Right kidney (tissue), 1 donor: ENCODE data around the gene SAMMSON.

Experiments
- DNase-seq: peaks from one replicate; pipeline ENCODE4 v3.0.0-alpha.2; 2016

SAMMSON gene

GRCh38 chr3:70090322-70090913 is 90.9 kb downstream of the SAMMSON start:
- DNase-seq = no peak

DNA sequence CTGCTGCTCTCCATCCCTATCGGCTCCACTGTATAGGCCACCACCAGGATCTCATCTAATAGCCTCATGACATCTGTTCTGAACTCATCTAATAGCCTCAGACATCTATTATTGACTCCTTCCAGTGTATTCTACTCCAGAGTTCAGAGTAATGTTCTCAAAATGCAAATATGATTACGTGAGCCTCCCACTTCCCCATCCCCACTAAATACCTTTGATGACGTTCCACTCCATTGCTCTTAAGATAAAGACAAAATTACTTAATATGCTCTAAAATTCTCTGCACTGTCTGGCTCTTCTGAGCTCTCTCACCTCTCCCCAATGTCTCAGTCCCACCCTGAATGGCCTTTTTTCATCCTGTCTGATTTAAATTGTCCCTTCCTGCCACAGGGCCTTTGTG is 94.7 kb downstream of the SAMMSON start:
- DNase-seq = no peak

DNA sequence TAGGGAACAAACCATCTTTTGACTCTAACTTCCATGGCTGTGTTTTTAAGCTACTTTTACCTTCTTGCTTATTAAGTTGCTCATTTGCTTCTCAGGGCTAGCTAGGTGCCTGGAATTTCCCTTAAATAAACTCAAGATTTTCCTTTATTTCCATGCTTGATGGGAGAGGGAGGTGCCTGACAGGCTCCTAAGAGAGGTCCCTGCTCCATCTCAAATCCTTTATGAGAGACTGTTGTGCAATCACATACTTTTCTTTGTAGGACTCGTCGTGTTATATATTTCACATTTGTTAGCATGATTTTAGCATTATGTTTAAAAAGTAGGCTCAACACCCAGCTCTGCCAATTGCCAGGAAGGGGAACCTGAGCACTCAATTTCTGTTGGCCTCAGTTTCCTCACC is 95.7 kb downstream of the SAMMSON start:
- no peak for DNase-seq

DNA sequence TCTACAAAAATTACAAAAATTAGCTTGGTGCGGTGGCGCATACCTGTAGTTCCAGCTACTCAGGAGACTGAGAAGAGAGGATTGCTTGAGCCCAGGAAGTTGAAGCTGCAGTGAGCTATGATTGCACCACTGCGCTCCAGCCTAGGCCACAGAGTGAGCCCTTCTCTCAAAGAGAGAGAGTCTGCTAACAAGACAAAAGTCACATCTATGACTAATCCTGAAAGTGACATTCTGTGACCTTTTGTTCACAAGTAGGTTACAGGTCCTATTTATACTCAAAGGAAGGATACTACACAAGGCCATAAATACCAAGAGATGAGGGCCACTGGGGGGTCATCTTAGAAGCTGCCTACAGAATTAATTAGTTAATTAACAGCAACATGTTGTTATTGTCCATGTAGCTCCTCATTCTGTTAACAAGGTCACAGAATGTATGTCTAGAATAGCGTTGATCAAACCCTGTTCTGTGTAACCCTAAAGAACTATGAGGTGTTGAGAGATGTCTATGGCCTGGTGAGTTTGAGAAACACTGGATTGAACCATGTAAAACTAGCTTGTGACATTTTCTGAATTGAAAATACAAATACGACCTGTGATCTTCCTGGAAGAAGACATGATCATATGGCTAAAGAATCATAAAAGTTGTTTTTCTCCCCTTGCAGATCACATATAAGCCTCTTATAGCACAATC is 97.0 kb downstream of the SAMMSON start:
- DNase-seq = no peak

DNA sequence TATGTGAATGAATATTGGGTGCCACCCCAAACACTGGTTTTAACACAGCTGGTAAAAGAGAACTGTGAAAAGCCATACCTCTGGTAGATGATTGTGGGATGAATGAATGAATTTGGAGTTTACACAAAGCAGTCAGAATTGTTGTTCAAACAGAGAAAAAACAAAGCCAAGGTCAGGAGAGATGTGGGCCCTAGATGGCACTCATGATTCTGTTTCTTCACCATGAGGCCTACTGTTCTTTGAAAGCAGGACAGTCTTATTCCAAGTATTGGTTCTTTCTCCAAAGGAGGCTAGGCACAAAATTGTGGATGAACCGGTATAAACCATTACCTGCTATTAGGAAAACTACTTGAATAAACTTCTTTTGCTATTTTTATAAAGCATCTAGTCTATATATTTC is 97.6 kb downstream of the SAMMSON start:
- no peak for DNase-seq

DNA sequence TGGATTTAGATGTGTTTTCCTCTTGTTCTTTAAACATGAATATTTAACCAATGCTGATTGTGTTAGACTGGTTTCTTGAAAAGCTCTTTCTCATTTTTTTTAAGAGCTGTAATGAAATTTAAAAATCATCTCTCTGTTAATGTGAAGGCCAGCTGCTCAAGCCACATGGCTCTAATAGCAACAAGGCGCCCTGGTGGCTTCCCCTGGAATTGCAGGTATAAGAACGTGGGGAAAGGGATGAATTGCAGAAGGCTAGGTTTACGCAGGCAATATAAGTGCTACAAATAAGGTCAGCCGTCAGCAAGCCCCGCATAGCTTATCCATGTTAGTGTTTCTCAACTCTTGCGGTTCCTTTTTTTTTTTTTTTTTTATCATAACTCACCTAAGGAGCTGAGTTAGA is 108.5 kb downstream of the SAMMSON start:
- DNase-seq = no peak

DNA sequence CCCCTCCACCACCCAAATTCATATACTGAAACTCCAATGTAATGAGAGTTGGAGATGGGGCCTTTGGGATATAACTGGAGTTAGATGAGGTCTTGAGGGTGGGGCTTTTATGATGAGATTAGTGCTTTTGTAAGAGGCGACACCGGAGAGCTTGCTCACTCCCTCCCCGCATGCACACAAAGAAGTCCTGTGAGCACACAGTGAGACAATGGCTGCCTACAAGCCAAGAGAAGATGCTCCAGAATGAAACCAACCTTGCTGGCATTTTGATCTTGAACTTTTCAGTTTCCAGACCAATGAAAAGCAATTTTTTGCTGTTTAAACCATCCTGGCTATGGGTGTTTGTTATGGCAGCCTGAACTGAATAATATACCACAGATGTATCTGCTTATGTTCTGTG is 109.0 kb downstream of the SAMMSON start:
- DNase-seq = no peak

DNA sequence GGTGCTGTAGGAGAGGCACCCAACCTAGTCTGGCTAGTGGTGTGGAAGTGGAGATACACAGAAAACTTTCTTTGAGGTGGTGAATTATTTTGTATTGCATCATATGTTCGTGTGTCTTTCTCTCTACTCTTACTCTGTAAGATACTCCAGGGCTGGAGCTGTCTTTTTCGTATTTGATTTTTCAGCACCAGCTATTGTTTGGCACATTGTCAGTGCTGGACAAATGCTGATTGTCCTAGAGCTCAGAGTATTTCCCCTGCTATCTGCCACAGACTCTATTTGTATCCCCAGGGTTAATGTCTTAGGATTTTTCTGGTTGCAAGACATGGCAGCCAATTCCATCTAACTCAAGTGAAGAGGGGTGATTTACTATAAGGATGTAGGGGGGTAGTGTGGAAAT is 110.5 kb downstream of the SAMMSON start:
- DNase-seq = no peak

DNA sequence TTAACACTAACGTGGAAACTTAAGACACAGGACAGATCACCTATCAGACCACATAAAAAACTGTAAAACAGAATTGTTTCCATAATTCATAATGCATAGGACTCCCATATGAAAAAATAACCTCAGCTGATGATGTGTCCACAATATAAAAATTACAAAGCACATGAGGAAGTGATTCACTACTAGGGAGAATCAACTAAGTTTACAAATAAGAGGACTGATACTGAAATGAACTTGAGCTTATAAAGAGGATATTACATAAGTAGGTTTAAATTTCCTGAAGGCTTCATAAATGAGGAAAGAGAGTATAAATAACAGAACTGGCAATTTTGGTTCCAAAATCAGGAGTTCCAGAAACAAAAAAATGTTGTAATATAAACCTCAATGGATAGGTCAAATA is 111.9 kb downstream of the SAMMSON start:
- no peak for DNase-seq

GRCh38 chr3:70112751-70113150 is 113.2 kb downstream of the SAMMSON start:
- DNase-seq = no peak

DNA sequence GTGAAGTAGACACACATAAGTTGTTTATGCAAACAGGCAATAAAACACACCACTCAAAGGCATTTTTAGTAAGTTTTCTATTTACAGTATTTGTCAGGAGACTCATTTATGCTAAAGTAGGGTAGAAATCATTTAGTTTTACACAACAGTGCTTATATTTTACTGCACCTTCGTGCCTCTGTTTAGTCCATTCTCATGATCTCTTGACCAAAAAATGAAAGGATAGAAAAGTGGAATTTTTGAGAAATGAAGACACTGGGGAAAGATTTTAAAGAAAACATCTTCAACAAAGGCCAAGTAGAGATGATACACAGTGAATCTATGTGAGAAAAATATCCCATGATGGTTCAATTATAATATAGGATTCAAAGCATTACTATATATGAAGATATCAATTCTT is 114.9 kb downstream of the SAMMSON start:
- no peak for DNase-seq

GRCh38 chr3:70119879-70120278 is 120.3 kb downstream of the SAMMSON start:
- DNase-seq = no peak
